Measurements from ENCODE around the gene MEF2C. TPM values are rescaled to one million over a fixed set of nuclear protein-coding genes. Genes with fewer than 3 reads are reported as not detected.

The MEF2C gene
- total RNA-seq, 2 donors from 2014 or later, result 0.64 to 0.86 TPM

GRCh38 chr5:88674356-88675167 is 208.4 kb downstream of the MEF2C start:
- H3K27me3 ChIP-seq (ENCODE audit: control insufficient read depth, insufficient read depth, low read length, poor library complexity, severe bottlenecking), result peaks cover 100% of the 10 kb centered on the region
- H3K27me3 Mint-ChIP-seq (ENCODE audit: insufficient read depth), result peaks cover 97% of the 10 kb centered on the region
- H3K36me3 ChIP-seq (ENCODE audit: control insufficient read depth, insufficient read depth, low read length), result no peaks in the 10 kb centered on the region
- WGBS, 2 experiments (ENCODE audit: insufficient coverage in 1 of 2, insufficient read length in 1 of 2), result 0% methylated on average over 21 to 78 of the region's 78 CpGs
- H3K27ac ChIP-seq (ENCODE audit: low read depth, low read length), result peak overlapping the region; percentile 99
- H3K4me1 ChIP-seq (ENCODE audit: control insufficient read depth, insufficient read depth, low read length), result no peaks in the 10 kb centered on the region
- H3K9me3 Mint-ChIP-seq, result no peaks in the 10 kb centered on the region
- H3K4me3 Mint-ChIP-seq, result peak overlapping the region; percentile 65
- peak overlapping the region; percentile 76 for H3K4me3 ChIP-seq (ENCODE audit: low read length)
- peaks cover 22% of the 10 kb centered on the region for H3K4me1 Mint-ChIP-seq
- H3K36me3 Mint-ChIP-seq (ENCODE audit: low read depth), result no peaks in the 10 kb centered on the region
- no peak overlapping the region for H3K27ac Mint-ChIP-seq
- no peak overlapping the region for H3K9ac ChIP-seq (ENCODE audit: extremely low read depth, low read length, poor library complexity, severe bottlenecking)
- DNase-seq, result peak; percentile 89
- TF ChIP-seq CTCF (conservative IDR thresholded peaks at IDR 0.05), result no peak
- H3K9me3 ChIP-seq (ENCODE audit: control insufficient read depth, low read length), result no peaks in the 10 kb centered on the region

DNA sequence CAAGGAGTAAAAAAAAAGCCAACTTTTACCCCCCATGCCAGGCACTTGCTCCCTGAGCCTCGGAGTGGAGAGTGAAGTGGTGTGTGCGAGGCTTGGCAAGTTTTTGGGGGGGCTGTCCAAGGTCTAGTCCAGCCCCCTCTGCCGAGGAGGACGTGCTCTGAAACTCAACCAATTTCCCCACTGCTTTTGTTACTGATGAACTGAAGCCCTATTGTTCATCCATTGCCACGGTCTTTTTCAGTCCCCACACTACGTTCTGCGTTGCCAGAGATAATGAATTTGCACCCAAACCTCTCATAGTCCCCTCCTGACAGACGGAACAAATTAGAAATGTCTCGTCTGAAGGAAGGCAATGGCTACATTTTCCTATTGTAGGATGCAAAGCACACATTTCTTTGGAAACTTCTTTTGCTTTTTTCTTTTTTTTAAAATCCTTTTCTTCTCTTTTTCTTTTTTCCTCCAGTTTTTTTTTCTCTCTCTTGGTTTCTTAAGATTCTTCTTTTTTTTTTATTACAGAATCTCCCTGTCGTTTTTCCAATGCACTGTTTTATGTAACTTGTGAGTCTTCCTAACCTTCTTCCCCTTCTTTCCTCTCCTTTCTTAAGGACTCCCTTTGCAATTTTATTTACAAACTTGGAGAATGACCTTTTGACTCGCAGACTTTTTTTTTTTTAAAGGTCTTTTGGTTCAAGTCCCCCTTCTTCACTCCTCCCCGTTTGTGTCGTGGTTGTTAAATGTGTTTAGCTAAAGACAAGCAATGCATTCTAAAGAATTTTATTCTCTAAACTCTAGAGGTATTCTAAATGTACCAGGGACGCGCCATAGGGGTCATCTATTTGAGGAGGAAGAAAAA is 209.5 kb downstream of the MEF2C start:
- Mint-ChIP-seq H3K27ac (no peak overlapping the region), H3K36me3 (ENCODE audit: low read depth) (no peaks in the 10 kb centered on the region), H3K27me3 (ENCODE audit: insufficient read depth) (peaks cover 97% of the 10 kb centered on the region), H3K4me1 (peaks cover 20% of the 10 kb centered on the region), H3K9me3 (no peaks in the 10 kb centered on the region), H3K4me3 (peak overlapping the region; percentile 65)
- H3K9ac ChIP-seq (ENCODE audit: extremely low read depth, low read length, poor library complexity, severe bottlenecking), result no peak overlapping the region
- H3K4me3 ChIP-seq (ENCODE audit: low read length), result peak overlapping the region; percentile 76
- H3K4me1 ChIP-seq (ENCODE audit: control insufficient read depth, insufficient read depth, low read length), result no peaks in the 10 kb centered on the region
- no peaks in the 10 kb centered on the region for H3K36me3 ChIP-seq (ENCODE audit: control insufficient read depth, insufficient read depth, low read length)
- peaks cover 100% of the 10 kb centered on the region for H3K27me3 ChIP-seq (ENCODE audit: control insufficient read depth, insufficient read depth, low read length, poor library complexity, severe bottlenecking)
- DNase-seq, result no peak
- no peaks in the 10 kb centered on the region for H3K9me3 ChIP-seq (ENCODE audit: control insufficient read depth, low read length)
- no peak for TF ChIP-seq CTCF (conservative IDR thresholded peaks at IDR 0.05)
- peak overlapping the region; percentile 99 for H3K27ac ChIP-seq (ENCODE audit: low read depth, low read length)
- 1 to 2% methylated on average over 8 to 13 of the region's 15 CpGs for WGBS, 2 experiments (ENCODE audit: insufficient coverage in 1 of 2, insufficient read length in 1 of 2)

DNA sequence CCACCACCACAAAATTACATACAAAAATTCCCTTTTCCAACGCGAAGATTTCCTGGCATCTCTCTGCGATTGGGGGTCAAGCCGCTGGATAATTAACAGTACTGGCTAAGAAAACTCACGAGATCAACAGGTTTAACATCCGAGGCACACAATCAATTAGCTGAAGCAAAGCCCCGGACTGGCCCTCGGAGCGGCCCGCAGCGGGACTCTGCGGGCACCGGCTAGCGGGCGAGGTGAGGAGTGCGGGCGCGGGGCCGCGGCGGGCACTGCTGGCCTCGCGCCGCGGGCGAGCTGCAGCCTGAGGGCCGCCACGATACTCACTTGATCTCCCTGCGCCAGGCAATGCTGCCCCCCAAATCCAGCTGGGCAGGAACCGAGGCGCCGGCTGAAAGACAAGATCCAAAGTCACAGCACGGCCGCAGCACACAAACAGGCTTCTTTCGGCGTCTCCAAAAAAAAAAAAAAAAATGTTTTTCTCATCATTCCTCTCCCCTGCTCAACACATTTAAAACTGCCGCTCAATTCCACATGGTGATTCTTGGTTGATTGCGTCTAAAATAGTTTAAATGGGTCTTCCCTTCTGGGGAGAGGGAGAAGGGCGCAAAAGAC is 210.2 kb downstream of the MEF2C start:
- H3K4me3 ChIP-seq (ENCODE audit: low read length), result peak overlapping the region; percentile 46
- Mint-ChIP-seq H3K4me1 (peaks cover 22% of the 10 kb centered on the region), H3K4me3 (peak overlapping the region; percentile 65), H3K9me3 (no peaks in the 10 kb centered on the region), H3K36me3 (ENCODE audit: low read depth) (no peaks in the 10 kb centered on the region), H3K27ac (no peak overlapping the region), H3K27me3 (ENCODE audit: insufficient read depth) (peaks cover 98% of the 10 kb centered on the region)
- DNase-seq, result peak; percentile 91
- H3K9me3 ChIP-seq (ENCODE audit: control insufficient read depth, low read length), result no peaks in the 10 kb centered on the region
- WGBS, 2 experiments (ENCODE audit: insufficient coverage in 1 of 2, insufficient read length in 1 of 2), result 1% methylated on average over 10 to 37 of the region's 39 CpGs
- peak overlapping the region; percentile 99 for H3K27ac ChIP-seq (ENCODE audit: low read depth, low read length)
- peak; percentile 45 for TF ChIP-seq CTCF (conservative IDR thresholded peaks at IDR 0.05)
- no peaks in the 10 kb centered on the region for H3K36me3 ChIP-seq (ENCODE audit: control insufficient read depth, insufficient read depth, low read length)
- H3K4me1 ChIP-seq (ENCODE audit: control insufficient read depth, insufficient read depth, low read length), result no peaks in the 10 kb centered on the region
- H3K9ac ChIP-seq (ENCODE audit: extremely low read depth, low read length, poor library complexity, severe bottlenecking), result peak overlapping the region; percentile 2
- peaks cover 100% of the 10 kb centered on the region for H3K27me3 ChIP-seq (ENCODE audit: control insufficient read depth, insufficient read depth, low read length, poor library complexity, severe bottlenecking)
